CD4-positive, alpha-beta T cell treated with Interleukin-17A for 1 hour (primary cell): Measurements from ENCODE around the gene NUSAP1.
A peak's percentile ranks its signal among the peaks of the same experiment; 100 is the strongest.
"Not testable (repeated sequence)": the region's sequence is repeated elsewhere in the genome, so short reads cannot be mapped to it uniquely, and the experiment has no call there.

ENCODE experiments used
- DNase-seq: peaks from one replicate; pipeline ENCODE4 v3.0.0-alpha.2; 2020

The NUSAP1 gene

GRCh38 chr15:41333026-41333562, 413 bp downstream of the NUSAP1 start:
- peak; percentile 52 for DNase-seq

DNA sequence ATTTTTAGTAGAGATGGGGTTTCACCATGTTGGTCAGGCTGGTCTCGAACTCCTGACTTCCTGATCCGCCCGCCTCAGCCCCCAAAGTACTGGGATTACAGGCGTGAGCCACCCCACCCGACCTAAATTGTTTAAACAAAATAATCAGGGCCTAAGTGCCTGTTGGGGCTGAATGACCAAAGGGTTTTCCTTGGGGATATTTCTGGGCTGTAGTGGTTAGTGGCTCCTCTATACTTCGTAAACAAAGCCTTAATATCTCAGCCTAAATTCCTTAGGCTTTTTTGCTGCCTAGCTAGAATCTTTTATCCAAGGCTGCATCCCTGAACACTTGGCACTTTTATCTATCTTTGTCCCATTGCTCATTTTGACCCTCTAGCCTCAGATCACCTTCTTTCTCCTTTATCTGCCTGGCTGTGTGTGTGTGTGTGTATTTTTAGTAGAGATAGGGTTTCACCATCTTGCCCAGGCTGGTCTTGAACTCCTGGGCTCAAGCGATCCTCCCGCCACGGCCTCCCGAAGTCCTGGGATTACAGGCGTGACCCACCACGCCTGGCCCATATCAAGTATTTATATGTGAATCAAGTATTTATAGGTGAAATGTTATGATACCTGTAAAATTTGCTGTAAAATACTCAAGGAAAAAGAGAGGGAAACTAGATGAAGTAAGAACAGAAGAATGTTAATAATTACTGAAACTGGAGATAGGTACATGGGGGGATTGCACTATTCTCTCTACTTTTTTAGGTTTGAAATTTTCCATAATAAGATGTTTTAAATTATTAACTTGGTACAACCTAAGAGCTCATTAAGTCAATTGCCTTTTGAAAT, 1.8 kb downstream of the NUSAP1 start:
- no peak for DNase-seq

- DNase-seq: peak; percentile 19
Measured at GRCh38 chr15:41336549-41336948, 3.9 kb downstream of the NUSAP1 start.

- no peak for DNase-seq
Measured at GRCh38 chr15:41337047-41337446, 4.4 kb downstream of the NUSAP1 start.

GRCh38 chr15:41337631-41338522, 5.2 kb downstream of the NUSAP1 start:
- no peak for DNase-seq

- no peak for DNase-seq
Measured at GRCh38 chr15:41340189-41340695, 7.6 kb downstream of the NUSAP1 start.

- no peak for DNase-seq
Measured at GRCh38 chr15:41341519-41341918, 8.8 kb downstream of the NUSAP1 start.

- DNase-seq: no peak
Measured at GRCh38 chr15:41347236-41347635, 14.6 kb downstream of the NUSAP1 start.

GRCh38 chr15:41350057-41350717, 17.5 kb downstream of the NUSAP1 start:
- no peak for DNase-seq

DNA sequence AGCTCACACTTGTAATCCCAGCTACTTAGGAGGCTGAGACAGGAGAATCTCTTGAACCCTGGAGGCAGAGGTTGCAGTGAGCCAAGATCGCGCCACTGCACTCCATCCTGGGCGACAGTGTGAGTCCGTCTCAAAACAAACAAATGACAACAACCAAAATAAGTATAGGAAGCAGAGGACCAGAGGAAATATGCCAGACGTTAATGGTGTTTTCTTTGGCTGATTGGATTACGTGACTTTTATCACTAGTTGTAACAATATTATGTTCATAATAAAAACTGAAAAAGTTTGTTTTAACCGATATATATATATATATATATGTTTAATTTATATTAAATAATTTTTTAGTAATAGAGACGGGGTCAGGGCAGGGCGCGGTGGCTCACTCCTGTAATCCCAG, 21.7 kb downstream of the NUSAP1 start:
- DNase-seq: no peak

DNA sequence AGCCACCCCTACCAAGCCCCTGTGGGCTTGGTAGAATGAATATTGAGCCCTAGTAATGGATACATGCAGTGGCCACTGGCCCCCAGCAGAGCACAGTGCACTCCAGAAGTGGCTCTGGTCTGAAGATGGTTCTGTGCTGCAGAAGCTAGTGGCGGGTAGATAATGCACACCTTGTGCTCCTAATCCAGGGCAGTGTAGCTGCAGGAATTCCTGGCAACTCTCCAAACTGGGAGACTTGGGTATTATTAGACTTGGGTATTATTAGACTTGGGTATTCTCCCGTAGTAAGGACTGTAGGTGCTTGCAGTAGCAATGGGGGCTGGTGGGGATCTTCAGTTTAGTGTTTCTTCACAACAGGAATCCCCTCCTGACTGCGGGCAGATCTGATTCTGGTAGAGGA, 34.7 kb downstream of the NUSAP1 start:
- no peak for DNase-seq

- no peak for DNase-seq
Measured at GRCh38 chr15:41377978-41378377, 45.3 kb downstream of the NUSAP1 start.

DNA sequence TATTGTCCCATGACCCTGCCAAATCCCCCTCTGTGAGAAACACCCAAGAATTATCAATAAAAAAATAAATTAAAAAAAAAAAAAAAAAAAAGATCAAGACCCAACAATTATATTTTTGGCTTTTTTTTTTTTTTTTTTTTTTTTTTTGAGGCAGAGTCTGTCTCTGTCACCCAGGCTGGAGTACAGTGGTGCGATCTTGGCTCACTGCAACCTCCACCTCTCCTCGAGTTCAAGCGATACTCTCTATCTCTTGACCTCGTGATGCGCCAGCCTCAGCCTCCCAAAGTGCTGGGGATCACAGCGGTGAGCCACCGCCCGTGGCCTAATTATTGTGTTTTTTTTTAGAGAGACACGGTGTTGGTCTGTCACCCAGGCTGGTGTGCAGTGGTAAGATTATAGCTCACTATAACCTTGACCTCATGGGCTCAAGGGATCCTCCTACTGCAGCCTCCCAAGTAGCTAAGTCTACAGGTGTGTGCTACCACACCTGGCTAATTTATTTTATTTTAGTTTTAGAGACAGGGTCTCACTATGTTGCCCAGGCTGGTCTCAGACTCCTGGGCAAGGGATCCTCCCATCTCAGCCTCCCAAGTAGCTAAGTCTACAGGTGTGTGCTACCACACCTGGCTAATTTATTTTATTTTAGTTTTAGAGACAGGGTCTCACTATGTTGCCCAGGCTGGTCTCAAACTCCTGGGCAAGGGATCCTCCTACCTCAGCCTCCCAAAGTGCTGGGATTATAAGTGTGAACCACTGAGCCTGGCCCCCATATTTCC, 51.5 kb downstream of the NUSAP1 start:
- not testable (repeated sequence) for DNase-seq

- no peak for DNase-seq
Measured at GRCh38 chr15:41387646-41388045, 55.0 kb downstream of the NUSAP1 start.

- DNase-seq: no peak
Measured at GRCh38 chr15:41392659-41393058, 60.0 kb downstream of the NUSAP1 start.

GRCh38 chr15:41394924-41395323, 62.2 kb downstream of the NUSAP1 start:
- no peak for DNase-seq

DNA sequence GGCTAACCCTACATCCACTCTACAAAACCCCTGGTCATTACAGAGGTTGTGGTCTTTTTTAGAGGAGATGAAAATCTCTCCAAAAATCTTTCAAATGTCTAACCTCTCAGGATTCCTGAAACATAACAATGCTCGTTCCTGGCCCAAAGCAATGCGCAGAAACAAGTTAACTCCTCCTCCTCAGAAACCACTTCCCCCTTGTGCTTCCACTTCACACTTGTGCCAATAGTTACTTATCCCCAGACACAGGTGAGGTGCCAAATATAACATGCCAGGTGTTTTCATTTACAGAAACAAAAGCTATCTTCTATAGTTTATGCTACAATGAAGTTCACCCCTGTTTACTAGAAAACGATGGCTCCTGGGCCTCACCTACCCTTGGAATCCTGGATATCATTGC, 63.4 kb downstream of the NUSAP1 start:
- DNase-seq: no peak

DNA sequence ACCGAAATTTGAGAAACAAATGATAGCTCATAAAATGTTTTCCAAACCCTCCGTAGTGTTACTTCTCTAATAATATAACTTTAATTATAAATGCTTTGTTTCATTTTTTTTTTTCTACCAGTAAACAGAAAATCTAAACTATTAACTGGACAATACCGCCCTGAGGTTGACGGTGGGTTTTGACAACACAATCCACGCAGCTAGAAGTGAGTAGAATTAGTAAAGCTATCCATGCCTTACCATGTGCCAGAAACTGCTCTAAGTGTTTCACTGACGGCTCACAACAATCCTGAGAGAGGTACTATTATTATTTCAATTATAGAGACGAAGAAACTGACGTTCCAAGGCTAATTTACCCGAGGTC, 69.2 kb downstream of the NUSAP1 start:
- DNase-seq: no peak

GRCh38 chr15:41407341-41407740, 74.7 kb downstream of the NUSAP1 start:
- DNase-seq: no peak

- no peak for DNase-seq
Measured at GRCh38 chr15:41408234-41408641, 75.6 kb downstream of the NUSAP1 start.

GRCh38 chr15:41411031-41411430, 78.3 kb downstream of the NUSAP1 start:
- DNase-seq: no peak

- no peak for DNase-seq
Measured at GRCh38 chr15:41411441-41411840, 78.8 kb downstream of the NUSAP1 start.
